HG03103 (cell line): ENCODE measurements around the gene SYT2.
A peak's percentile ranks its signal among the peaks of the same experiment; 100 is the strongest.
"Not testable (repeated sequence)": the region's sequence is repeated elsewhere in the genome, so short reads cannot be mapped to it uniquely, and the experiment has no call there.

Experiments
- ATAC-seq: cut with Tn5 transposase; IDR thresholded peaks from one replicate; pipeline ENCODE4 v1.9.1; 2021; ENCODE audit warnings: low read depth; ENCODE audit not compliant: unreplicated experiment

Gene SYT2

GRCh38 chr1:202556037-202556436 lies 154.2 kb downstream of the SYT2 start:
- not testable (repeated sequence) for ATAC-seq

- not testable (repeated sequence) for ATAC-seq
These were observed 155.6 kb downstream of the SYT2 start for GRCh38 chr1:202554619-202555018.

- no peak for ATAC-seq
These were observed 156.7 kb downstream of the SYT2 start for GRCh38 chr1:202553560-202554038.

GRCh38 chr1:202553078-202553477 lies 157.2 kb downstream of the SYT2 start:
- ATAC-seq: not testable (repeated sequence)

GRCh38 chr1:202552615-202553014 lies 157.6 kb downstream of the SYT2 start:
- ATAC-seq: not testable (repeated sequence)

GRCh38 chr1:202551683-202552082 lies 158.6 kb downstream of the SYT2 start:
- ATAC-seq: no peak

- ATAC-seq: not testable (repeated sequence)
These were observed 160.2 kb downstream of the SYT2 start for GRCh38 chr1:202550088-202550487.

GRCh38 chr1:202547215-202547614 lies 163.0 kb downstream of the SYT2 start:
- ATAC-seq: no peak

- ATAC-seq: peak; percentile 63
These were observed 163.5 kb downstream of the SYT2 start for GRCh38 chr1:202546796-202547195.

- ATAC-seq: not testable (repeated sequence)
These were observed 163.9 kb downstream of the SYT2 start for GRCh38 chr1:202546377-202546776.

- ATAC-seq: not testable (repeated sequence)
These were observed 164.5 kb downstream of the SYT2 start for GRCh38 chr1:202545647-202546303.

GRCh38 chr1:202544766-202545449 lies 165.3 kb downstream of the SYT2 start:
- not testable (repeated sequence) for ATAC-seq

- not testable (repeated sequence) for ATAC-seq
These were observed 166.7 kb downstream of the SYT2 start for GRCh38 chr1:202543537-202543936.

- ATAC-seq: not testable (repeated sequence)
These were observed 167.8 kb downstream of the SYT2 start for GRCh38 chr1:202542415-202542814.

- not testable (repeated sequence) for ATAC-seq
These were observed 169.4 kb downstream of the SYT2 start for GRCh38 chr1:202540858-202541257.
